HCT116 (cell line): ENCODE measurements around the gene TIMP3. TPM values are rescaled to one million over a fixed set of nuclear protein-coding genes. Genes with fewer than 3 reads are reported as not detected.

Source experiments
- ATAC-seq: fragments of 200-7000 bp; cut with Tn5 transposase; 2 replicates; pipeline ENCODE4 v1.9.1; 2020; ENCODE audit warnings: mild to moderate bottlenecking, moderate library complexity
- BruUV-seq: library from RNA; stranded (reverse); fragments of 400-500 nt; replicated peaks from 2 replicates; lab custom pipeline; 2021; lab: Mats Ljungman, UMichigan
- CTCF ChIA-PET: fragments of 300-600 bp; sonication (Branson Sonifier 250); formaldehyde crosslinking; loops from one replicate; lab custom pipeline; 2021; ENCODE audit warnings: antibody characterized with exemption; lab: Charles Lee
- POLR2A ChIA-PET: fragments of 300-600, 350-600 bp; sonication (Branson Sonifier 250); formaldehyde crosslinking; loops from one replicate; lab custom pipeline; 2021; ENCODE audit warnings: antibody characterized with exemption; lab: Charles Lee
- RAD21 ChIA-PET, 2 experiments: fragments of 300-600 bp; sonication (Branson Sonifier 250); formaldehyde crosslinking; loops; one replicate each; lab custom pipeline; 2023; ENCODE audit warnings: low total read pairs in 2 of 2; ENCODE audit not compliant: uncharacterized antibody in 2 of 2, unreplicated experiment in 2 of 2, low non-redundant PET in 1 of 2; lab: Charles Lee
- DNase-seq: peaks from one replicate; pipeline ENCODE4 v3.0.0-alpha.2; 2010; ENCODE audit warnings: low read depth, low spot score
- H2AFZ ChIP-seq: fragments of 200-600 bp; shearing (Covaris generic), sonication (generic); 2 replicates; pipeline ENCODE4 v1.6.1; 2017; ENCODE audit warnings: low read depth, mixed run types, mixed read lengths, antibody characterized with exemption, low read length; ENCODE audit not compliant: poor library complexity, severe bottlenecking
- H3K27ac ChIP-seq: 2 replicates; pipeline ENCODE4 v1.5.1; 2012; ENCODE audit warnings: low read depth, low read length
- H3K27me3 ChIP-seq: fragments of 200-600 bp; sonication (generic); 2 replicates; pipeline ENCODE4 v1.6.1; 2016; ENCODE audit warnings: mixed run types, low read length, mixed read lengths; ENCODE audit not compliant: insufficient read depth
- H3K36me3 ChIP-seq, 2 experiments: fragments of 200-500 bp in 1 of 2; fragments of 200-600 bp in 1 of 2; sonication (Bioruptor generic) in 1 of 2; sonication (generic) in 1 of 2; 2 replicates each; pipeline versions ENCODE4 v1.5.1 to v1.6.1; 2014 to 2016; ENCODE audit warnings: low read length in 2 of 2, inconsistent platforms in 1 of 2, mixed read lengths in 1 of 2, mixed run types in 1 of 2; ENCODE audit not compliant: insufficient read depth in 2 of 2, control insufficient read depth in 1 of 2
- H3K4me1 ChIP-seq, 2 experiments: fragments of 200-600 bp in 1 of 2; sonication (generic) in 1 of 2; 2 replicates each; pipeline versions ENCODE4 v1.5.1 to v1.6.1; 2012 to 2017; ENCODE audit warnings: low read length in 2 of 2, inconsistent platforms in 1 of 2, mild to moderate bottlenecking in 1 of 2, mixed read lengths in 1 of 2, mixed run types in 1 of 2, moderate library complexity in 1 of 2; ENCODE audit not compliant: insufficient read depth in 2 of 2, control insufficient read depth in 1 of 2
- H3K4me2 ChIP-seq: fragments of 200-600 bp; sonication (generic); 2 replicates; pipeline ENCODE4 v1.6.1; 2017; ENCODE audit warnings: mixed run types, low read length, mixed read lengths
- H3K4me3 ChIP-seq, 2 experiments: fragments of 200-600 bp in 1 of 2; sonication (generic) in 1 of 2; replicated peaks in 1 of 2; 2 replicates each; pipeline ENCODE4 v1.5.1; 2011 to 2016; ENCODE audit warnings: low read length in 2 of 2, control low read depth in 1 of 2, low read depth in 1 of 2, mild to moderate bottlenecking in 1 of 2, mixed read lengths in 1 of 2, mixed run types in 1 of 2
- H3K79me2 ChIP-seq: fragments of 200-600 bp; sonication (generic); 2 replicates; pipeline ENCODE4 v1.6.1; 2017; ENCODE audit warnings: mild to moderate bottlenecking, mixed run types, low read length, moderate library complexity, mixed read lengths; ENCODE audit not compliant: insufficient read depth
- H3K9ac ChIP-seq: fragments of 200-600 bp; sonication (generic); 2 replicates; pipeline ENCODE4 v1.6.1; 2016; ENCODE audit warnings: low read length, mixed read lengths
- H3K9me2 ChIP-seq: fragments of 200-600 bp; sonication (generic), shearing (Covaris generic); 2 replicates; pipeline ENCODE4 v1.6.1; 2017; ENCODE audit warnings: mixed run types, mild to moderate bottlenecking, moderate library complexity; ENCODE audit not compliant: insufficient read depth
- H3K9me3 ChIP-seq, 2 experiments: fragments of 200-500 bp in 1 of 2; fragments of 200-600 bp in 1 of 2; sonication (Bioruptor generic) in 1 of 2; sonication (generic) in 1 of 2; 2 replicates each; pipeline ENCODE4 v1.6.1; 2014 to 2017; ENCODE audit warnings: low read length in 2 of 2, mixed read lengths in 2 of 2, inconsistent platforms in 1 of 2, low read depth in 1 of 2, mild to moderate bottlenecking in 1 of 2, mixed run types in 1 of 2, moderate library complexity in 1 of 2; ENCODE audit not compliant: control insufficient read depth in 1 of 2, insufficient read depth in 1 of 2
- H4K20me1 ChIP-seq: fragments of 200-600 bp; sonication (generic), shearing (Covaris generic); 2 replicates; pipeline ENCODE4 v1.6.1; 2017; ENCODE audit warnings: mixed run types, mild to moderate bottlenecking, moderate library complexity; ENCODE audit not compliant: insufficient read depth
- ATF3 ChIP-seq: IDR thresholded peaks from 2 replicates; pipeline ENCODE4 v1.6.1; 2012
- CBX3 ChIP-seq: IDR thresholded peaks from 2 replicates; pipeline ENCODE4 v1.6.1; 2012; ENCODE audit warnings: low read depth
- CTCF ChIP-seq, 3 experiments: fragments of 200-600 bp in 1 of 3; sonication (generic) in 1 of 3; IDR thresholded peaks in 2 of 3; conservative IDR thresholded peaks in 1 of 3; 2 replicates each; pipeline ENCODE4 v1.5.1; 2012 to 2017; ENCODE audit warnings: low read depth in 2 of 3, low read length in 2 of 3, antibody characterized with exemption in 1 of 3, borderline replicate concordance in 1 of 3, control low read depth in 1 of 3, mild to moderate bottlenecking in 1 of 3, mixed read lengths in 1 of 3, mixed run types in 1 of 3, moderate library complexity in 1 of 3; ENCODE audit not compliant: insufficient read depth in 1 of 3
- EGR1 ChIP-seq: IDR thresholded peaks from 2 replicates; pipeline ENCODE4 v1.6.1; 2012; ENCODE audit warnings: low read depth
- ELF1 ChIP-seq: IDR thresholded peaks from 2 replicates; pipeline ENCODE4 v1.6.1; 2012; ENCODE audit warnings: low read depth, borderline replicate concordance
- FOSL1 ChIP-seq: IDR thresholded peaks from 2 replicates; pipeline ENCODE4 v1.6.1; 2012; ENCODE audit warnings: low read depth
- JUND ChIP-seq: IDR thresholded peaks from 2 replicates; pipeline ENCODE4 v1.6.1; 2012
- MAX ChIP-seq: IDR thresholded peaks from 2 replicates; pipeline ENCODE4 v1.6.1; 2012
- POLR2A ChIP-seq: IDR thresholded peaks from 2 replicates; pipeline ENCODE4 v1.7.0; 2011; ENCODE audit warnings: borderline replicate concordance; ENCODE audit not compliant: insufficient read depth, insufficient read length; ENCODE audit errors: extremely low read depth
- POLR2AphosphoS5 ChIP-seq: IDR thresholded peaks from 2 replicates; pipeline ENCODE4 v1.6.1; 2011; ENCODE audit warnings: mild to moderate bottlenecking, low read depth, low read length, moderate library complexity
- RAD21 ChIP-seq: IDR thresholded peaks from 2 replicates; pipeline ENCODE4 v1.6.1; 2012; ENCODE audit warnings: low read depth, mild to moderate bottlenecking
- REST ChIP-seq: IDR thresholded peaks from 2 replicates; pipeline ENCODE4 v1.6.1; 2012; ENCODE audit warnings: low read depth
- SIN3A ChIP-seq: IDR thresholded peaks from 2 replicates; pipeline ENCODE4 v1.6.1; 2012; ENCODE audit warnings: low read depth
- SP1 ChIP-seq: IDR thresholded peaks from 2 replicates; pipeline ENCODE4 v1.6.1; 2012; ENCODE audit warnings: low read depth
- SRF ChIP-seq: IDR thresholded peaks from 2 replicates; pipeline ENCODE4 v1.6.1; 2012; ENCODE audit warnings: low read depth
- TCF7L2 ChIP-seq: IDR thresholded peaks from 2 replicates; pipeline ENCODE4 v1.7.0; 2011; ENCODE audit warnings: borderline replicate concordance, inconsistent platforms; ENCODE audit not compliant: insufficient read depth, insufficient read length; ENCODE audit errors: extremely low read depth
- ZBTB33 ChIP-seq: IDR thresholded peaks from 2 replicates; pipeline ENCODE4 v1.6.1; 2011; ENCODE audit warnings: mild to moderate bottlenecking, low read length, moderate library complexity; ENCODE audit not compliant: insufficient replicate concordance; ENCODE audit errors: extremely low read depth
- intact Hi-C: fragments of 100-400 bp; cut with micrococcal nuclease; formaldehyde crosslinking; loops from 2 replicates; pipeline ENCODE4 v1.10.0; 2022
- total RNA-seq: library from RNA; stranded (reverse); gene quantifications from one replicate; pipeline ENCODE4 v1.2.1, GENCODE V29; 2021; ENCODE audit not compliant: unreplicated experiment

Gene TIMP3
- total RNA-seq, 1 experiment from 2014 or later: 2.2 TPM

DNA sequence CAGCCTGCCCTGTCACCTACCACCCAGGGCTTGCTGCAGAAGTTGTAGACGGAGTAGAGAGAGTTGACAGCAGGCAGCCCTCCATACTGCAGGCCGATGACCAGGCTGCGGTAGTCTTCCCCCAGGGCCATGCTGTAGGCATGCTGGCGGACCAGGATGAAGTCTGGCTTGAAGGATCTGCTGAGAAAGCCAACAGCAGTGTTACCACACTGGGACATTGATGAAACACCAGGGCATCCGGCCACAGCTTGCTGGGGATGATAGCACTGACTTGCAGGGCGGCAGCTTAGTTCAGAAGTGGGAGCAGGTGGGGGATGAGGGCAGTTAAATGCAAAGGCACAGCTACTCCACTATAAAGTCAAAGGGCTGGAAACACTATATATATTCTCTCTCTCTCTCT lies 67.4 kb downstream of the TIMP3 start:
- RAD21 ChIA-PET: no interaction called here
- no peaks in the 10 kb centered on the region for H3K79me2 ChIP-seq
- no peak overlapping the region for H3K4me2 ChIP-seq
- H3K4me3 ChIP-seq: no peak overlapping the region
- CTCF ChIA-PET: no interaction called here
- no peaks in the 10 kb centered on the region for H4K20me1 ChIP-seq
- H3K4me1 ChIP-seq: no peaks in the 10 kb centered on the region
- H3K27me3 ChIP-seq: peaks cover 28% of the 10 kb centered on the region
- no peak overlapping the region for H3K27ac ChIP-seq
- no peak for ATAC-seq
- DNase-seq: no peak
- H3K9me2 ChIP-seq: no peaks in the 10 kb centered on the region
- no TSS peak for BruUV-seq
- H3K36me3 ChIP-seq: no peaks in the 10 kb centered on the region
- no peak for TF ChIP-seq TCF7L2
- TF ChIP-seq JUND: no peak
- no peak for TF ChIP-seq SRF
- no peak for TF ChIP-seq ELF1
- no peak for TF ChIP-seq CTCF (IDR thresholded peaks at IDR 0.05 in 2 of 3, conservative IDR thresholded peaks at IDR 0.05 in 1 of 3; ENCODE audit: borderline replicate concordance in 1 of 3, insufficient read depth in 1 of 3, low read depth in 2 of 3, low read length in 2 of 3)
- no peak for TF ChIP-seq POLR2A
- no peak for TF ChIP-seq POLR2AphosphoS5
- TF ChIP-seq MAX: no peak
- TF ChIP-seq SIN3A: no peak
- TF ChIP-seq ATF3: no peak
- TF ChIP-seq CBX3: no peak
- TF ChIP-seq RAD21: no peak
- TF ChIP-seq FOSL1: no peak
- no peak for TF ChIP-seq EGR1
- TF ChIP-seq REST: no peak
- TF ChIP-seq SP1: no peak
- no peak for TF ChIP-seq ZBTB33
- no peaks in the 10 kb centered on the region for H3K9me3 ChIP-seq
- intact Hi-C loops: no loop called here
- POLR2A ChIA-PET: no interaction called here
- no peak overlapping the region for H2AFZ ChIP-seq
- H3K9ac ChIP-seq: no peak overlapping the region
